ENCODE measurements around the gene FAM32A.

Gene FAM32A

DNA sequence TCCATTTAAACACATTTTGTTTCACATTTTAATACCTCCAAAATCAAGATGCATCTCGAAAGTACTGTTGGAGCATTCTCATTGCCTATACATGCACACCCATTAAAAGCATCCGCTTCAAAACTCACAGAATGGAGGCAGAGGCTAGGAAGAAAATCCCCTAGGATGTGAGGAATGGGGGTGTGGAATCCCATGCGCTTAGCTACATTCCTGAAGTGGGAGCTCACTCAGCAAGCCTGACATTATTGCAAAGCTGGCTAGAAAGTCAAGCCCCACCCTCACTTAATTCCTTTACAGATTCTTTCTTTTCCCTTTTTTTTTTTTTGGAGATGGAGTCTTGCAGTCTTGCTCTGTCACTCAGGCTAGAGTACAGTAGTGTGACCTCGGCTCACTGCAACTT lies 4.6 kb upstream of the FAM32A start:
- DNase-seq (ENCODE audit: insufficient read length, low spot score) (no peak), FAIRE-seq (no peak)
- TF ChIP-seq, protein P1, sequence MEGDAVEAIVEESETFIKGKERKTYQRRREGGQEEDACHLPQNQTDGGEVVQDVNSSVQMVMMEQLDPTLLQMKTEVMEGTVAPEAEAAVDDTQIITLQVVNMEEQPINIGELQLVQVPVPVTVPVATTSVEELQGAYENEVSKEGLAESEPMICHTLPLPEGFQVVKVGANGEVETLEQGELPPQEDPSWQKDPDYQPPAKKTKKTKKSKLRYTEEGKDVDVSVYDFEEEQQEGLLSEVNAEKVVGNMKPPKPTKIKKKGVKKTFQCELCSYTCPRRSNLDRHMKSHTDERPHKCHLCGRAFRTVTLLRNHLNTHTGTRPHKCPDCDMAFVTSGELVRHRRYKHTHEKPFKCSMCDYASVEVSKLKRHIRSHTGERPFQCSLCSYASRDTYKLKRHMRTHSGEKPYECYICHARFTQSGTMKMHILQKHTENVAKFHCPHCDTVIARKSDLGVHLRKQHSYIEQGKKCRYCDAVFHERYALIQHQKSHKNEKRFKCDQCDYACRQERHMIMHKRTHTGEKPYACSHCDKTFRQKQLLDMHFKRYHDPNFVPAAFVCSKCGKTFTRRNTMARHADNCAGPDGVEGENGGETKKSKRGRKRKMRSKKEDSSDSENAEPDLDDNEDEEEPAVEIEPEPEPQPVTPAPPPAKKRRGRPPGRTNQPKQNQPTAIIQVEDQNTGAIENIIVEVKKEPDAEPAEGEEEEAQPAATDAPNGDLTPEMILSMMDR (IDR thresholded peaks at IDR 0.05; ENCODE audit: insufficient read depth, missing control alignments): no peak

DNA sequence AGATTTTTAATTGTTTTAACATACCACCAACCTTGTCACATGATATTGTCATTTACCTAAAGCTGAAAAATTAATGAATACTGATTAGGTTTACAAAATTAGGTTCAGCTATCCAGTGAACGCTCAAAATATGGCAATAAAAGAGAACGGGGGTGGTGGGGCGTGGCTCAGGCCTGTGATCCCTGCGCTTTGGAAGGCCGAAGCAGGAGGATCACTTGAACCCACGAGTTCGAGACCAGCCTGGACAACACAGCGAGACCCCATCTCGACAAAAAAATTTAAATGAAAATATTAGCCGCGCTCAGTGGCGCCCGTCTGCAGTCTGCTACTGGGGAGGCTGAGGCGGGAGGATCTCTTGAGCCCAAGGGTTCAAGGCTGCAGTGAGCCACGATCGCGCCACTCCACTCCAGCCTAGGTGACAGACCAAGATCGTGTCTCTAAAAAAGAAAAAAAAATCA lies 516 bp upstream of the FAM32A start:
- TF ChIP-seq, protein P1 (IDR thresholded peaks at IDR 0.05; ENCODE audit: insufficient read depth, missing control alignments): no peak
- DNase-seq (ENCODE audit: insufficient read length, low spot score) (no peak), FAIRE-seq (no peak)

DNA sequence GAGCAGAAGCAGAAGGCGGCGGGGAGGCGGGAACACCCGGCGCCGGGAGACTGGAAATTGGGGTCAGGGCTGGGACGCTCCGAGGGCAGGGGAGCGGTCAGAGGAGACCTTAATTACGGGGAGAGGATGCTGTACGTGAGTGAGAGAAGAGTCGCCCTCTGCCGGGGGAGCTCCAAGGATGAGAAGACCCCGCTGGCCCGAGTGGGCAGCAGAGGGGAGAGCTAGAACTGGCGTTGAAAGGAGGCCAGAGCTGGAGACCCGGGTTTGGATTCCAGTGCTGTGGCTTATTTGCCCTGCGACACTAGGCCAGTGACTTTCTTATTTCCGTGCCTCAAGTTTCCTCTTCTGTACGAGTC lies 536 bp downstream of the FAM32A start:
- FAIRE-seq (no peak), DNase-seq (ENCODE audit: insufficient read length, low spot score) (no peak)
- TF ChIP-seq, protein P1 (IDR thresholded peaks at IDR 0.05; ENCODE audit: insufficient read depth, missing control alignments): peak; percentile 33

DNA sequence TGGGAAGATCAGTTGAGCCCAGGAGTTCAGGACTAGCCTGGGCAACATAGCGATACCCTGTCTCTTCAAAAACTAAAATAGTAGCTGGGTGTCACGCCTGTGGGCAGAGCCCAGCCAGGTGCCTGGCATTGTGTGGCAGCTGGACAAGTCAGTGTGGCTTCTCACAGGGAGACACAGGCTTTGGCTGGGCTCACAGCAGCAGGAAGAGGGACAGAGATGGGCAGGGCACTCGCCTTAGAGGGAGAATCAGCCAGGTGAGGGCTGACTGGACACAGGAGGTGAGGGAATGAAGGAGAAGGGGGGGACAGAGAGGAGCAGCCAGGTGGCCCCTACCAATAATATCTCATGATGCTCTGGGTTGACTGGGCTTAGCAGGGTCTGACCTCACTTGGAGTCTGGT lies 3.3 kb downstream of the FAM32A start:
- FAIRE-seq (no peak), DNase-seq (ENCODE audit: insufficient read length, low spot score) (no peak)
- TF ChIP-seq, protein P1 (IDR thresholded peaks at IDR 0.05; ENCODE audit: insufficient read depth, missing control alignments): no peak

DNA sequence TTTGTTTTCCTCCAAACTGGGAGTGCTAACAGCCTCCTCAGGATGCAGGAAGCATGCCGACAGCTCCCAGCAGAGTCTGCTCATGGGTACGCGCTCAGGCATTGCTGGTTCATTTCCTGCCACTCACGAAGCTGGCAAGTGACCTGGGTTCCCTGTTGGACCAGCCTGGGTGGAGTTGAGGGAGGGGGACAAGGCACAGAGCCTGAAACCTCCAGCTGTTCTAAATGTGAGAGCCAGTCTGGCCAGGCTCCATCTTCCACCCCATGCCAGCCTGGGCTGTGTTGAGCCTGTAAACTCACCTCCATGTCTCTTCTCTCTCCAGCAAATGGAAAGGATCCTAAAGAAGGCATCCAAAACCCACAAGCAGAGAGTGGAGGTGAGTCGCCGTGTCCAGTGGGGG lies 5.0 kb downstream of the FAM32A start:
- DNase-seq (ENCODE audit: insufficient read length, low spot score): no peak
- no peak for FAIRE-seq
- TF ChIP-seq, protein P1 (IDR thresholded peaks at IDR 0.05; ENCODE audit: insufficient read depth, missing control alignments): no peak

DNA sequence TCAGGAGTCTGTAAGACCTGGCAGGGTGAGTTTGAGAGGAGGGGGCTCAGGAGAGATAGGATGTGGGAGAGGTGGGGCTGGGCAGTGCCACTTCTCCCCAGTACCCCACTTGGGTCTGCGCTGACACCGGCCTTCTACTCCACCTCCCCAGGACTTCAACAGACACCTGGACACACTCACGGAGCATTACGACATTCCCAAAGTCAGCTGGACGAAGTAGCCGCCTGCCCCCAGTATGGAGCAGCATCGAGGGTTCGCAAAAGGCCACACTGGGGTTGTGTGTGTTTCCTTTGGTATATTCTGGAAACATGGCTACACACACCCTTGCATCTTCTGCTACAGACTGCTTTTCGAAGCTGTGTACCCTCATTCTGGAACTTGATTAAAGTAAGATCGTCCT lies 5.5 kb downstream of the FAM32A start:
- TF ChIP-seq, protein P1 (IDR thresholded peaks at IDR 0.05; ENCODE audit: insufficient read depth, missing control alignments): no peak
- FAIRE-seq: no peak
- DNase-seq (ENCODE audit: insufficient read length, low spot score): no peak

DNA sequence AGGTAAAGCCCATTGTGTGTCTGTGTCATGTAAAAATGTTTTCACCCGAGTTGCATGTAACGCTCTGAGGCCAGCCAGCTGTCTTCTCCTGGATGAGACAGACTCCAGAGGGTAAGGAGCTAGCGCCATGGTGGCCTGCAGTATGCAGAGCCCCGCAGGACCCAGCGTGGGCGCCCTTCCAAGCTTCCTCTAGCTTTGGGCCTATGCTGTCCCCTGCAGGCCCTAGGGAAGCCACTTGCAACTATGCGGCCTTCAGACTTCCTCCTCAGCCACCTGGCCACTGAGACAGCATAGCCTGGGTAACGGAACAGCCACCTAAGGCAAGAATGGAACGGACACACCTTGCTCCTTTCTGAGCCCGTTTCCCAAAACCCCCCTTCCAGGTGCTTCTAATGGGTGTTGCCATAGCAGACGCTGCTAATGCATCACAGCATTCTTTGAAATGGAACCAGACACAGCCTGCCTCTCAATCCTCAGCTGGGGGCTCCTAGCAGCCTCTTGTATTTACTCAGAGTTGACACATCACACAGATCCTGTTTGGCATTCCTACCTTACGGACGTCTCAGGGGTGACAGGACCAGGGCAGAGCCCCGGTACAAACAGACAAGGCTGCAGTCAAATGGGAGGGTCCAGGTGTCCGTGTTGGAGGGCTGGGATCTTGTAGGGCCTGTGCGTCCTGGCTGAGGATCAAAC lies 6.2 kb downstream of the FAM32A start:
- DNase-seq (ENCODE audit: insufficient read length, low spot score) (no peak), FAIRE-seq (no peak)

More for the DNA sequence above, 6.2 kb downstream of the FAM32A start:
- TF ChIP-seq, protein P1 (IDR thresholded peaks at IDR 0.05; ENCODE audit: insufficient read depth, missing control alignments): no peak

Measured in D721Med (cell line).